ENCODE data around the gene LIPC.

- no peak for TF ChIP-seq BACH2 (CRISPR knock-in tag; IDR thresholded peaks at IDR 0.05; ENCODE audit: borderline replicate concordance)
- no peak for TF ChIP-seq CREB5 (CRISPR knock-in tag; IDR thresholded peaks at IDR 0.05; ENCODE audit: low read depth)
- TF ChIP-seq RARB (CRISPR knock-in tag; IDR thresholded peaks at IDR 0.05), result no peak
- no peak for TF ChIP-seq OSR1 (CRISPR knock-in tag; IDR thresholded peaks at IDR 0.05)
- no peak for TF ChIP-seq ZFP3 (CRISPR knock-in tag; IDR thresholded peaks at IDR 0.05)
- no peak for TF ChIP-seq ZFP30 (CRISPR knock-in tag; IDR thresholded peaks at IDR 0.05)
- TF ChIP-seq PPARA (CRISPR knock-in tag; IDR thresholded peaks at IDR 0.05; ENCODE audit: borderline replicate concordance), result no peak
- TF ChIP-seq ISL1 (CRISPR knock-in tag; IDR thresholded peaks at IDR 0.05), result no peak
- no peak for TF ChIP-seq ZC3H10 (CRISPR knock-in tag; IDR thresholded peaks at IDR 0.05)
These were observed 134.2 kb downstream of the LIPC start for GRCh38 chr15:58566029-58566428.

Measured in SK-N-SH treated with all-trans-retinoic acid at 6 μM for 48 hours (cell line).